Brain pericyte (primary cell): Measurements from ENCODE around the gene GTF2IRD1.
"Not testable (repeated sequence)": the region's sequence is repeated elsewhere in the genome, so short reads cannot be mapped to it uniquely, and the experiment has no call there.

Experiments used
- DNase-seq: peaks from one replicate; pipeline ENCODE4 v3.0.0-alpha.2; 2012; ENCODE audit warnings: low read depth, low spot score

GTF2IRD1 gene, protein sequence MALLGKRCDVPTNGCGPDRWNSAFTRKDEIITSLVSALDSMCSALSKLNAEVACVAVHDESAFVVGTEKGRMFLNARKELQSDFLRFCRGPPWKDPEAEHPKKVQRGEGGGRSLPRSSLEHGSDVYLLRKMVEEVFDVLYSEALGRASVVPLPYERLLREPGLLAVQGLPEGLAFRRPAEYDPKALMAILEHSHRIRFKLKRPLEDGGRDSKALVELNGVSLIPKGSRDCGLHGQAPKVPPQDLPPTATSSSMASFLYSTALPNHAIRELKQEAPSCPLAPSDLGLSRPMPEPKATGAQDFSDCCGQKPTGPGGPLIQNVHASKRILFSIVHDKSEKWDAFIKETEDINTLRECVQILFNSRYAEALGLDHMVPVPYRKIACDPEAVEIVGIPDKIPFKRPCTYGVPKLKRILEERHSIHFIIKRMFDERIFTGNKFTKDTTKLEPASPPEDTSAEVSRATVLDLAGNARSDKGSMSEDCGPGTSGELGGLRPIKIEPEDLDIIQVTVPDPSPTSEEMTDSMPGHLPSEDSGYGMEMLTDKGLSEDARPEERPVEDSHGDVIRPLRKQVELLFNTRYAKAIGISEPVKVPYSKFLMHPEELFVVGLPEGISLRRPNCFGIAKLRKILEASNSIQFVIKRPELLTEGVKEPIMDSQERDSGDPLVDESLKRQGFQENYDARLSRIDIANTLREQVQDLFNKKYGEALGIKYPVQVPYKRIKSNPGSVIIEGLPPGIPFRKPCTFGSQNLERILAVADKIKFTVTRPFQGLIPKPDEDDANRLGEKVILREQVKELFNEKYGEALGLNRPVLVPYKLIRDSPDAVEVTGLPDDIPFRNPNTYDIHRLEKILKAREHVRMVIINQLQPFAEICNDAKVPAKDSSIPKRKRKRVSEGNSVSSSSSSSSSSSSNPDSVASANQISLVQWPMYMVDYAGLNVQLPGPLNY

GRCh38 chr7:74453322-74454011 lies at the start of gene GTF2IRD1:
Gene GTF2IRD1, plus strand, starts transcription at chr7:74453906. Its CDS starts 54,175 bp downstream, at chr7:74508081.
- no peak for DNase-seq

DNA sequence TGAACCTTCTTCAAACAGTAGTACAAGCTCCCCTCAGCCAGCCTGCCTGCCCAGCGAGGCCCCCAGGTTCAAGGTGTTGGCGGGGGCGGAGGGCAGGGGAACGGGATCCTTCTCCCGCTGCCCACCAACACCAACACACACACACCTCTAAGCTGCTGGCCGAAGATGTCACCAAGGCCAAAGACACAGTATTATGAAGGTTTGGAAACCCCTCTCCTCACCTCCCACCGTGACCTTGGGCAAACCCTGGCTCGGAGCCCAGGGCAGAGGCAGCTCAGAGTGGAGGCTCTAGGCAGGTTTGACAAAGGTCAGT lies 49.4 kb upstream of the GTF2IRD1 start:
- DNase-seq, result no peak

GRCh38 chr7:74404741-74405140 lies 49.0 kb upstream of the GTF2IRD1 start:
- DNase-seq, result no peak

DNA sequence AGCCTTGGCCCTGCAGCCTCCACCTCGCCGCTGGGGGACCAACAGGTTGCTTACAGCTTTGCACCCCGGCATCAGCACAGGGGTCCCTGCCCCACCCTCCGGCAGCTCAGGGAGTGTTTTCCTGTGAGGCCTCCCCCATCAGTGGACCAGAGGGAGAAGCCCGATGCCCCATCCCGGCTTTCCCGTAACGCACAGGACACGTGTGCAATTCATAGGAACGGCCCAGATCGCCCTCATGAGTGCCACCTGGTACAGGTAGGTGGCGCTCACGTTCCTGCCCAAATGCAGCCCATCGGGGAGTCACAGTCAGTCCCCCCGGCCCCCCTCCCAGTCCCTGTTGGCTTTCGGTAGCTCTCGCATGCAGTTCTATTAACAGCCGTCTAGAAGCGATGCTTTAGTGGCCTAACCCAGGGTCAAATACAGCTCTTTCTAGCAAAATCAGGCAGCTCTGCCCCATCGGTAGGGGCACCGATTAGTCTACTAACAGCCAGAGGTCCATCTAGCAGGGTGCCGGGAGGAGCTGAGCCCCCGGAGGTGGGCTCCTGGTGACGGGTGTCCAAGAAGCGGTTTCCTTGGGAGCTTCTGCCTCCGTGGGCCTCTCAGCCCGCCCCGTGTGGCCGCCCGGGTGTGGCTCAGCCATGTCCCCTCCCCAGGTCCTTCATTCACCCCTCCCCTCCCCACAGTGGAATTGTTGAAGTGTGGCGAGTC lies 48.4 kb upstream of the GTF2IRD1 start:
- no peak for DNase-seq

DNA sequence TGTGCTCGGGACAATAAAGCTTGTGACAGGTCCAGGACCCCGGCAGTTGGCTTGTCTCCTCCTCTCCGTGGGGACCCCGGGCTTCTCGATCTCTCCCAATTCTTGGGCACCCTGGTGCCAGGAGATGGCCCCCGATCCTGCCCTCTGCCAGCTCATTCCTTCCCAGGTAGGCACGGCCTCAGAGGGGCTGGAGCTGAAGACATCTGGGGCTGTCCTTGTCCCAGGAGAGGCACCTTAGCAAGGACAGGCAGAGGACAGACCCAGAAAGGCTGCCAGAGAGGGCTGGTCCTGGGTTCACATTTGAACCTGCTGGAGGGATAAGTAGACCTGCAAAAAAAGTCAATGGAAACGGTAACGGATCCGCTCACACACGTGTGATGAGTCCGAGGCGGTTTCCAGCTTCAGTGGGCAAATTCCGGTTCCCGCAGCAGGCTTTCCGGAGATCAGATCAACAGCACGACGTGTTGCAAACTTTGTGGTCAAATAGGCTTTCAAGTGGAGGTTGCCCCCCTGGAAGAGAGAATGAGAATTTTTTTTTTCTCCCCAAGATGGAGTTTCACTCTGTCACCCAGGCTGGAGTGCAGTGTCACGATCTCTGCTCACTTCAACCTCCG lies 47.7 kb upstream of the GTF2IRD1 start:
- DNase-seq, result no peak

- DNase-seq, result no peak
Measured at GRCh38 chr7:74407958-74408357, 45.7 kb upstream of the GTF2IRD1 start.

GRCh38 chr7:74409571-74409970 lies 44.1 kb upstream of the GTF2IRD1 start:
- no peak for DNase-seq

- DNase-seq, result no peak
Measured at GRCh38 chr7:74410772-74411171, 42.9 kb upstream of the GTF2IRD1 start.

DNA sequence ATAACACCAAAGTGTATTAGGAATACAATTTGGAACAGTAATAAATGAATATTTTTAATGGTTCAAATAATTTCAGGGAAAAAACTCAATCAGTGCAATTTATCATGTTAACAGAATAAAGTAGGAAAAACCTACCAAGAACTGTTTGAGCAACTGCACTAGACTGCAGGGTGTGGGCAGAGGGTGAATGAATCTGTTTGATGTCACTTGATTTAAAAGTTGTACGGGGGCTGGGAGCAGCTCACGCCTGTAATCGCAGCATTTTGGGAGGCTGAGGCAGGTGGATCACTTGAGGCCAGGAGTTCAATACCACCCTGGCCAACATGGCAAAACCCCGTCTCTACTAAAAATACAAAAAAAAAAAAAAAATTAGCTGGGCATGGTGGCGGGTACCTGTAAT lies 42.1 kb upstream of the GTF2IRD1 start:
- not testable (repeated sequence) for DNase-seq

GRCh38 chr7:74412056-74412455 lies 41.6 kb upstream of the GTF2IRD1 start:
- DNase-seq, result no peak

GRCh38 chr7:74412603-74413002 lies 41.1 kb upstream of the GTF2IRD1 start:
- DNase-seq, result no peak

- DNase-seq, result not testable (repeated sequence)
Measured at GRCh38 chr7:74414595-74415333, 38.9 kb upstream of the GTF2IRD1 start.

DNA sequence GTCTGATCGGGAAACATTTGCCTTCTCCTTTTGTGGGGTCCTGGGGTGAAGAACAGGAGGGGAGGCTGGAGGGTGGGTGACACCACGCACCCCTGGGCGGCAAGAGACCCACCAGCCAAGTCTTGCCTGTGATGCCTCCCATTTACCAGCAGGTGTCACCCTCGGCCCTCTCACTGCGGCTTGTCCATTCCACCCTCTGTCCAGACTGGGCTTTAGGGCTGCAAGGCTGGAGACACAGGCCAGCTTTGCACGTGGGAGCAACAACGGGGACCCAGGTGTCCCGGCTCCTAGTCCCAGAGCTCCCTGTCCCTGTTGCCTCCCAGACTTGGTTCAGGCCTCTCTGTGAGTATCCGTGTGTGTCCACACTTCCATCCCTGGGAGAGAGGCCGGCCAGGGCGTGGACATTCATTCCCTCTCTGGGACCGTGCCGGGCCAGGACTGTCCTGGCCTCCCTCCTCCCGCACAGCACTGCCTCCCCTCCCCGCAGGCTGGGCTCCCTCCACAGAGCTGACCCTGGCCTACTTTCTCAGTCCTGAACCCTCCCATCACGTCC lies 36.2 kb upstream of the GTF2IRD1 start:
- DNase-seq, result no peak

DNA sequence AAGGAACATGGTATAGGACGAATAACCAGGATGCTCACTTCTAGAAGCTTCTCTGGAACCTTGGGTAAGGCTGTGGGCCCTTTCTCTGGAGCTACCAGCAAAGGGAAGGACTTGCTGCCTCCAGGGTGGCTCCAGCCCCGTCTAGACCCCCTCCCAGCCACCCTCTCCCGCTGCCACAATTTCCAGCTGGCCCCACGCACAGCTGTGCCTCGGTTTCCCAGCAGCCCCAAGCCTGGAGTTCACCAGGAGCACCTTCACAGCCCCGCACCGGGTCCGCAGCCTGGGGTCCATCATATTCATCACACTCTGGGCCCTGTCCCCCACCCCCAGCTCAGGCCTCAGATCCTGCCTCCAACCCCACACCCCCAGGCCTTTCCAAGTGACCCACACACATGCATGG lies 35.6 kb upstream of the GTF2IRD1 start:
- no peak for DNase-seq

GRCh38 chr7:74418538-74418937 lies 35.2 kb upstream of the GTF2IRD1 start:
- no peak for DNase-seq

GRCh38 chr7:74419232-74419631 lies 34.5 kb upstream of the GTF2IRD1 start:
- DNase-seq, result not testable (repeated sequence)

DNA sequence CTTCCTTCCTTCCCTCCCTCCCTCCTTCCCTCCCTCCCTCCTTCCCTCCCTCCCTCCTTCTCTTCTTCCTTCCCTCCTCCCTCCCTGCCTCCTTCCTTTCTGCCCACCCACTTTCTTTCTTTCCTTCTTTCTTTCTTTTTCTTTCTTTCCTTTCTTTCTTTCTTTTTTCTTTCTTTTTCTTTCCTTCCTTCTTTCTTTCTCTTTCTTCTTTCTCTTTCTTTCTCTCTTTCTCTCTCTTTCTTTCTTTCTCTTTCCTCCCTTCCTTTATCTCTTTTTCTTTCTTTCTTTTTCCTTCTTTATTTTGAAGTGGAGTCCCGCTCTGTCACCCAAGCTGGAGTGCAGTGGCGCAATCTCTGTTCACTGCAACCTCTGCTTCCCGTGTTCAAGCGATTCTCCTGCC lies 33.7 kb upstream of the GTF2IRD1 start:
- no peak for DNase-seq

- DNase-seq, result no peak
Measured at GRCh38 chr7:74424291-74424880, 29.3 kb upstream of the GTF2IRD1 start.

DNA sequence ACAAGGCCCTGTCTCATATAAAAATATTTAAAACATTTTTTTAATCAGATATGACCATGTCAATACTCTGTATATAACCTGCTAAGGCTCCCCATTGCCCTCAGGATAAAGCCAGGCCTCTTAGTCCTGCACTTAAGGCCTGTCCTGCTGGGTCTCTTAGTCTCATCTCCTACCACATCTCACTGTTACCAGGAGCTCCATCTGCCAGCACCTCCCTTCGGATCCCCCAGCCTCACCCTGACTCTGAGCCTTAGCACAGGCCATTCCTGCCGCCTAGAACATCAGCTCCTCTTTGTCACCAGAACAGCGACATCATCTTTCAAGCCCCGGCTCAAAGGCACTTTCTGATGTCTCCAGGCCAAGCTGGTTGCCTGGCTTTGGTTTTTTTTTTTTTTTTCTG lies 25.7 kb upstream of the GTF2IRD1 start:
- no peak for DNase-seq
